Activated T-cell treated with anti-CD3 and anti-CD28 coated beads, Interleukin-2, amount 50 U/mL, for 4 hours (primary cell): ENCODE measurements around the gene TUBGCP6. TPM values are rescaled to one million over a fixed set of nuclear protein-coding genes. Genes with fewer than 3 reads are reported as not detected.
"Not testable (repeated sequence)": the region's sequence is repeated elsewhere in the genome, so short reads cannot be mapped to it uniquely, and the experiment has no call there.

Experiments
- ATAC-seq, 2 donors: fragments of 200-7000 bp; cut with Tn5 transposase; one replicate each; pipeline ENCODE4 v1.10.0; 2021
- DNase-seq: peaks from one replicate; pipeline ENCODE4 v3.0.0-alpha.2; 2020
- H3K27me3 Mint-ChIP-seq: one replicate; pipeline ENCODE4 v1.8.0; 2021; ENCODE audit warnings: low read depth, mixed read lengths
- H3K36me3 Mint-ChIP-seq: one replicate; pipeline ENCODE4 v1.8.0; 2022; ENCODE audit warnings: mixed read lengths; ENCODE audit not compliant: insufficient read depth
- H3K4me1 Mint-ChIP-seq: one replicate; pipeline ENCODE4 v1.8.0; 2021; ENCODE audit warnings: low read depth, mixed read lengths
- H3K4me3 Mint-ChIP-seq: one replicate; pipeline ENCODE4 v1.8.0; 2021; ENCODE audit warnings: mild to moderate bottlenecking, moderate library complexity, mixed read lengths
- H3K9me3 Mint-ChIP-seq: one replicate; pipeline ENCODE4 v1.8.0; 2021; ENCODE audit warnings: mixed read lengths
- total RNA-seq, 3 donors: library from RNA; stranded (reverse); gene quantifications; one replicate each; pipeline ENCODE4 v1.2.1, GENCODE V29; 2021

TUBGCP6 gene
- total RNA-seq, 3 donors from 2014 or later: 44.5 to 50.6 (median 48.3) TPM

DNA sequence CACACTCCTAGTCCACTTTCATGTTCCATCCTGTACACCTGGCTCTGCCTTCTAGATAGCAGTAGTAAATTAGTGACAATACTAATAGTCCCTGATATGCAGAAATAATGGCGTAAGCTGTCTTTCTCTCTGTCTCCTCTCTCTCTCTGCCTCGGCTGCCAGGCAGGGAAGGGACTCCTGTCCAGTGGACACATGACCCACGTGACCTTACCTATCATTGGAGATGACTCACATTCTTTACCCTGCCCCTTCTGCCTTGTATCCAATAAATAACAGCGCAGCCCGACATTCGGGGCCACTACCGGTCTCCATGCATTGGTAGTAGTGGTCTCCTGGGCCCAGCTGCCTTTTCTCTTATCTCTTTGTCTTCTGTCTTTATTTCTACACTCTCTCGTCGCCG, 29.0 kb upstream of the TUBGCP6 start:
- not testable (repeated sequence) for H3K9me3 Mint-ChIP-seq, H3K36me3 Mint-ChIP-seq, H3K4me3 Mint-ChIP-seq, H3K27me3 Mint-ChIP-seq, DNase-seq, H3K4me1 Mint-ChIP-seq, ATAC-seq

GRCh38 chr22:50273352-50273751, 28.5 kb upstream of the TUBGCP6 start:
- ATAC-seq, H3K36me3 Mint-ChIP-seq, DNase-seq, H3K27me3 Mint-ChIP-seq, H3K4me3 Mint-ChIP-seq, H3K9me3 Mint-ChIP-seq: not testable (repeated sequence)
- H3K4me1 Mint-ChIP-seq: peaks cover 11% of the 10 kb centered on the region

DNA sequence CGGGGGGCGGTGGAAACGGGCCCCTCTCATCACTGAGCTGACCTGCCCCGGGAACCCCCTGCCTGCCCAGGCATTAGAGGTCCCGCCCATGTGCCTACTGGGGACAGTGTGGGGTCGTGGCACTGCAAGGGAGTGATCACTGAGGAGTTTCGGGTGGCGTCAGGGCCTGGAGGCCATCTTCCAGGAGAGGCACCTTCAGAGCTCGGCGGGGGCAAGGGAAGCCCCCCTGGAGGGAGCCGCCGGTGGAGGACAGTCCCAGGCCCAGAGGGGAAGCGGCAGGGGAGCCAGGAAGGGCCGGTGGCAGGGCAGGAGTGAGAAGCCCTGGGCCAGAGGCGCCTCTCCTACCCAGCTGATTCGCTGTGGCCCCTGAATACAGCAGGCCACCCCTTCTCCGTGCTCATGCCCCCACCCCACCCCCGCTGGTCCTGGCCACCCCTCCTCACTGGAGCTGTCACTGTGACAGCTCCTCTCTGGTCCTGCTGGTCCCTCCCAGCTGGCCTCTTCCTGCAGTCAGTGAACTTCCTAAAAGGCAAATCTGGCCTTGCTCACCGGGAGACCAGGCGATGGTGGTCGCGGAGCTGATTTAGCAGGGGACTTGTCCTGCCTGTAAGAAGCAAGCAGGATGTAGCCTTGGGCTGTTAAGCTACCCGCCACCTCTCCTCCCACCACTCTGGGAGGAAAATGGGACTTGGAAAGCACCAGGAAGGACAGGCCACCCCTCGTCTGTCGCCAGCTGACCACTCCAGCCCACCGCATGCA, 27.4 kb upstream of the TUBGCP6 start:
- DNase-seq (no peak), ATAC-seq (no peak)
- H3K9me3 Mint-ChIP-seq: no peaks in the 10 kb centered on the region
- no peak overlapping the region for H3K4me3 Mint-ChIP-seq
- no peaks in the 10 kb centered on the region for H3K36me3 Mint-ChIP-seq
- H3K4me1 Mint-ChIP-seq: peaks cover 14% of the 10 kb centered on the region
- H3K27me3 Mint-ChIP-seq: peaks cover 2% of the 10 kb centered on the region

GRCh38 chr22:50271519-50271970, 26.7 kb upstream of the TUBGCP6 start:
- H3K4me1 Mint-ChIP-seq: peaks cover 14% of the 10 kb centered on the region
- peaks cover 2% of the 10 kb centered on the region for H3K27me3 Mint-ChIP-seq
- ATAC-seq (peak in 1 of 2 donors; percentile 24), DNase-seq (peak; percentile 43)
- no peak overlapping the region for H3K4me3 Mint-ChIP-seq
- H3K36me3 Mint-ChIP-seq: no peaks in the 10 kb centered on the region
- no peaks in the 10 kb centered on the region for H3K9me3 Mint-ChIP-seq

DNA sequence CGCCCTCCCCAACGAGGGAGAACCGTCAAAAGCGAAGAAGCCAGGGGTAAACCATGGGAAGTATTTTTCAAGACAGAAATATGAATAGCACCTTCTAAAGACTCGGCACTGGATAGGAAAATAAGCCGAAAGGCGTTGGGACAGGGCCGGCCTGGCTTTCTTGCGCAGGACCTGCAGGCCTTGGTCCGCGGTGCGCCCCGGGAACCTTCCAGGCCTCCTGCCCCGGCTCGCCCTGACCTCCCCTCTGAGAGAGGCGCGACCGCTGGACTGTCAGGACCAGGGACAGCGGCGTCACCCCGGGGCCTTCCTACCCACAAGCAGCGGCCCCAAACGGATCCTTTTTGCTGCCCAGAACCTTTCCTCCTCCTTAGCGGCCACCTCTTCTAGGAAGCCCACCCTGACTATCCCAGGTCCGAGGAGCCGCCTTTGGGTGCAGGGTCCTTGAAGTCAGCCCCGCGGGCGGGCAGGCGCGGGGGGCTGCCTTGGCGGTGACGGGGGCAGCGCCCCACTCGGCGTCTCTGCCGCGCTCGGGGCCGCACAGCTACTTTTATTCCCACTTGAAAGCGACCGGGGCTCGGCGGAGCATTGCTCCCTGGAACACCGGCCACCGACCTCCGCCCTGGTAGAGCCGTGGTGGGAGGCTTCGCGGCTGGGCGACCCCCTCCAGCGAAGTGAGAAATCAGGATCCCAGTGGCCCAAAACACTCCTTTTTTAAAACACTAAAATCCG, 26.0 kb upstream of the TUBGCP6 start:
- Mint-ChIP-seq H3K4me1 (peaks cover 14% of the 10 kb centered on the region), H3K27me3 (peaks cover 2% of the 10 kb centered on the region), H3K9me3 (no peaks in the 10 kb centered on the region), H3K36me3 (no peaks in the 10 kb centered on the region), H3K4me3 (peak overlapping the region; percentile 69)
- DNase-seq (peak; percentile 60), ATAC-seq (peak; percentile 51 to 57)

DNA sequence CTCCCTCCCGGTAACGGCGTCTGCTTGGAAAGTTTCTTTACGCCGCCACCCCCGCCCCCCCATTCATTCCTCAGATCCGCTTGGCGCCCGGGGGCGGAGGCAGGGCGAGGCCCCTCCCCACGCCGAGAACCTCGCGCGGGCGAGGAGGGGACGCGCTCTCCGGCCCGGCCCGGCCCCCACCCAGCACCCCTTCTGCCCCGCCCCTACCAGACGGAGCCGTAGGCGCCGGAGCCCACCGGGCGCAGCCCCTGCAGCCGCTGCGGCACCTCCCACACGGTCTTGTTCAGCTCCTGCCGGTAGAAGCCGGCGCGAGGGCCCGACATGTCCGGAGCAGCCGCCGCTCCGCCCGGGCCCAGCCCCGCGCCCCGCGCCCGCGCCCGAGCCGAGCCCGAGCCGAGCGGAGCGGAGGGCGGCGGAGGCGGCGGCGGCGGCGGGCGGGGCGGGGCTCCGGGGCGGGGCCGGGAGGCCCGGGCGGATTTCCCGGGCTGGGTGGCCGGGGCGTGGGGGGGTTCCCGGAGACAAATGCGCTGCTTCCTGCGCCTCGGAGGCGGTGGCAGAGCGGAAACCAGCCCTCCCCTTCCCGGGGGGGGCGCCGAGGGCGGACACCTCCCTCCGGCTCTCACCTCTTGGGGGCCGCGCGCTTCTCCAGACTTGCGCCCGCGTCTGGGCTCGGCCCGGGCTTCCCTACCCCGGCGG, 25.3 kb upstream of the TUBGCP6 start, which contains the start of gene MAPK11:
MAPK11 (minus strand) TSS at position 411 of the 696 bp plus-strand sequence; CDS start at position 323, 88 bp downstream.
- ATAC-seq: peak; percentile 55 to 71
- DNase-seq: peak; percentile 68
- no peaks in the 10 kb centered on the region for H3K36me3 Mint-ChIP-seq
- no peaks in the 10 kb centered on the region for H3K9me3 Mint-ChIP-seq
- H3K4me1 Mint-ChIP-seq: peaks cover 14% of the 10 kb centered on the region
- peaks cover 3% of the 10 kb centered on the region for H3K27me3 Mint-ChIP-seq
- H3K4me3 Mint-ChIP-seq: peak within 1 kb of the TSS; percentile 69

DNA sequence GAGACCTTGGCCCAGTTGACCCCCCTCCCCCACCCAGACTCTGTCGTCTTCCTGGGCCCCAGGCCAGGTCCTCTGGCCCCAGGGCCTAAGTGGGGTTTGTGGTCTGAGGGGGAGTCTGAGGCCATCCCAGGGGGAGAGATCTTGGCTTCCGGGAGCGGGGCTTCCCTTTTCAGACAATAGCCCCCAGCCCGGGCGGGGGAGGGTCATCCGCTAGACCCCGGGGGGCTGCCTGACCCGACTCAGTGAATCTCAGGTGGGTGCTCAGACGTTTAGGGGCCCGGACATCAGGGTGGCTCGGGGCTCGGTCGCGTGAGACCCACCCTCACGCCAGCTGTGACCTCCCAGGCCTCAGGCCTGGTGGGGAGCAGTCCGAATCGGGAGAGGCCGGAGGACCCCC, 24.7 kb upstream of the TUBGCP6 start:
- Mint-ChIP-seq H3K36me3 (no peaks in the 10 kb centered on the region), H3K4me1 (peaks cover 14% of the 10 kb centered on the region), H3K27me3 (peaks cover 5% of the 10 kb centered on the region), H3K4me3 (peak overlapping the region; percentile 68), H3K9me3 (no peaks in the 10 kb centered on the region)
- ATAC-seq: no peak
- DNase-seq: no peak

- H3K4me1 Mint-ChIP-seq: peaks cover 12% of the 10 kb centered on the region
- no peak overlapping the region for H3K4me3 Mint-ChIP-seq
- H3K9me3 Mint-ChIP-seq: no peaks in the 10 kb centered on the region
- ATAC-seq (no peak), DNase-seq (no peak)
- H3K36me3 Mint-ChIP-seq: no peaks in the 10 kb centered on the region
- H3K27me3 Mint-ChIP-seq: peaks cover 5% of the 10 kb centered on the region
These were observed 23.9 kb upstream of the TUBGCP6 start for GRCh38 chr22:50268655-50269113.

- H3K4me3 Mint-ChIP-seq: no peak overlapping the region
These were observed 23.0 kb upstream of the TUBGCP6 start for GRCh38 chr22:50267591-50268390.

GRCh38 chr22:50266994-50267393, 22.2 kb upstream of the TUBGCP6 start:
- Mint-ChIP-seq H3K4me1 (peaks cover 16% of the 10 kb centered on the region), H3K36me3 (no peaks in the 10 kb centered on the region), H3K27me3 (peaks cover 13% of the 10 kb centered on the region), H3K4me3 (no peak overlapping the region), H3K9me3 (no peaks in the 10 kb centered on the region)
- DNase-seq: no peak
- ATAC-seq: no peak

More at GRCh38 chr22:50267591-50268390, 23.0 kb upstream of the TUBGCP6 start:
- ATAC-seq: peak; percentile 11 to 34
- H3K36me3 Mint-ChIP-seq: no peaks in the 10 kb centered on the region
- peaks cover 12% of the 10 kb centered on the region for H3K4me1 Mint-ChIP-seq
- peak; percentile 44 for DNase-seq
- H3K9me3 Mint-ChIP-seq: no peaks in the 10 kb centered on the region
- peaks cover 7% of the 10 kb centered on the region for H3K27me3 Mint-ChIP-seq

DNA sequence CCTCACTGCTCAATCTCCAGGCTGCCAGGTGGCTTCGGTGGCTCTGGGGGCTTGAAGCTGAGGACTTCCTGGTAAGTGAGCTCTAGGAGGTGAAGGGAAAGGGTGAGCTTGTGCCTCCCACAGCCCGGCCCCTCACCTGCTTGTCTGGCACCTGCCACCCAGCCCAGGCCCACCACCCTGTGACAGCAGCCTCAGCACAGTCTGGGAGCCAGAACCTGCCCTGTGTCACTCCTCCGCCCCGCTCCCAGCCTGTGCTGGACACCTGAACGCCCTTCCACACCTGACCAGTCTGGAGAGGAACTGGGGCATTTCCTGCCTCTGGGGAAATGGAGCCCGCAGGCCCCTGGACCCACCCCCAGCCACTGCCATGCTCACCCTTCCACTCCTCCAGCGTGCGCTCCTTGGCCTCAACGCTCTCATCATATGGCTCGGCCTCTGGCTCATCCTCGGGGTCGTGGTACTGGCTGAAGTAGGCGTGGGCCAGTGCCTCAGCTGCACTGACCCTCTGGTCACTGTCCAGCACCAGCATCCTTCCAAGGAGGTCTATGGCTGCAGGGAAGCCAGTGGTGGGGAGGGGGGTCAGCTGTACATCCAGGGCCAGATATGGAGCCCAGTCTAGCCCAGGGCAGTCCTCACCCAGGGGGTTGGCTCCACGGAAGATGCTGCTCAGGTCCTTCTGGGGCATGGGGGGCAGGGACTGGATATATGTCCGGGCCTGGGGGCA, 20.3 kb upstream of the TUBGCP6 start:
- Mint-ChIP-seq H3K36me3 (no peaks in the 10 kb centered on the region), H3K9me3 (no peaks in the 10 kb centered on the region), H3K27me3 (peaks cover 19% of the 10 kb centered on the region), H3K4me1 (peaks cover 16% of the 10 kb centered on the region), H3K4me3 (peak overlapping the region; percentile 29)
- no peak for DNase-seq
- ATAC-seq: no peak

DNA sequence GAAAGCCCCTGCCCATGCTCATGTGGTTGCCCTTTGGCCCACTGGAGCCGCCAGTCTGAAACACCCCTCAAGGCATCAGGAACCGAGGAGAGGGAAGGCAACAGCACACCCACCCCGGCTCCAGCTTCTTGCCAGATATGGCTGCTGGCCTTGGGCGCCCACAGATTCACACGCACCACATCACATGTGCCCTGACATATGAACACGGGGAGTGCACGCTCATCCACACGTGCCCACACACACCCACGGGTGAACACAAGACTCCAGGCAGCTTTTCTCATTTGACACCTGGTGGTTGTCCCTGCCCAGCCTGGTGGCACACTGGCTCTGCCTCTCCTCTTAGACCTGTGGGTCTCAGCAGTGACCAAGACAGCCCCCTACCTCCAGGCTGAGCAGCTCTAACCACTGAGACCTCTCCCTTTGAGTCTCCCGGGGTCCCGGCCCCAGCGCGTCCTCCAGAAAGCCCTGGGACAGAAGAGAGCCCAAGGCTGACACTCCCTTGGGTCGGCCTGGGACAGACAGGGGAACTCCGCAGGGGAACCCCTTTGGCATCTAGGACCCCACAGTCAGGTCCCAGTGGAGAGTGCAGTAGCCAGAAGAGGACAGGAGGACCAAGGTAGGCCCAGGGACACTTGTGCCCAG, 19.4 kb upstream of the TUBGCP6 start:
- Mint-ChIP-seq H3K9me3 (no peaks in the 10 kb centered on the region), H3K4me1 (peaks cover 16% of the 10 kb centered on the region), H3K27me3 (peaks cover 23% of the 10 kb centered on the region), H3K36me3 (no peaks in the 10 kb centered on the region), H3K4me3 (no peak overlapping the region)
- ATAC-seq (no peak), DNase-seq (no peak)
